NCI-H1105 treated with DMSO at 0.1 percent for 48 hours (cell line): ENCODE data around the gene ZNF710.

ENCODE experiments used
- DNase-seq: peaks from one replicate; lab custom pipeline; 2025; lab: John Stamatoyannopoulos, UW

The ZNF710 gene

GRCh38 chr15:90038632-90039095 is 37.5 kb downstream of the ZNF710 start:
- no peak for DNase-seq

GRCh38 chr15:90039996-90040395 is 38.9 kb downstream of the ZNF710 start:
- DNase-seq: no peak

GRCh38 chr15:90040618-90041017 is 39.5 kb downstream of the ZNF710 start:
- no peak for DNase-seq

- DNase-seq: no peak
Observed at GRCh38 chr15:90042356-90042755, 41.2 kb downstream of the ZNF710 start.

GRCh38 chr15:90042766-90043529 is 41.8 kb downstream of the ZNF710 start:
- DNase-seq: no peak

GRCh38 chr15:90043530-90044010 is 42.4 kb downstream of the ZNF710 start:
- no peak for DNase-seq

- DNase-seq: no peak
Observed at GRCh38 chr15:90044191-90044590, 43.1 kb downstream of the ZNF710 start.

GRCh38 chr15:90044916-90045371 is 43.8 kb downstream of the ZNF710 start:
- no peak for DNase-seq

- DNase-seq: no peak
Observed at GRCh38 chr15:90046289-90046688, 45.2 kb downstream of the ZNF710 start.

- peak; percentile 61 for DNase-seq
Observed at GRCh38 chr15:90046911-90047392, 45.8 kb downstream of the ZNF710 start.

GRCh38 chr15:90047956-90048575 is 46.9 kb downstream of the ZNF710 start:
- no peak for DNase-seq

- no peak for DNase-seq
Observed at GRCh38 chr15:90049030-90049429, 47.9 kb downstream of the ZNF710 start.

GRCh38 chr15:90049666-90050604 is 48.8 kb downstream of the ZNF710 start:
- no peak for DNase-seq

- DNase-seq: no peak
Observed at GRCh38 chr15:90051874-90052273, 50.8 kb downstream of the ZNF710 start.

GRCh38 chr15:90053685-90054466 is 52.8 kb downstream of the ZNF710 start:
- no peak for DNase-seq

GRCh38 chr15:90054618-90055097 is 53.5 kb downstream of the ZNF710 start:
- no peak for DNase-seq

- no peak for DNase-seq
Observed at GRCh38 chr15:90055182-90055581, 54.1 kb downstream of the ZNF710 start.

GRCh38 chr15:90056529-90056928 is 55.4 kb downstream of the ZNF710 start:
- no peak for DNase-seq

GRCh38 chr15:90058308-90058707 is 57.2 kb downstream of the ZNF710 start:
- no peak for DNase-seq

- no peak for DNase-seq
Observed at GRCh38 chr15:90058775-90059174, 57.7 kb downstream of the ZNF710 start.
